HG02852 (cell line): ENCODE data around the gene TSHZ1.
"Not testable (repeated sequence)": the region's sequence is repeated elsewhere in the genome, so short reads cannot be mapped to it uniquely, and the experiment has no call there.

Experiments used
- ATAC-seq: cut with Tn5 transposase; IDR thresholded peaks from one replicate; pipeline ENCODE4 v1.9.1; 2021; ENCODE audit warnings: mild to moderate bottlenecking, moderate library complexity; ENCODE audit not compliant: unreplicated experiment

The TSHZ1 gene

GRCh38 chr18:75291460-75291859, 80.9 kb downstream of the TSHZ1 start:
- ATAC-seq, result no peak

- no peak for ATAC-seq
Measured at GRCh38 chr18:75293591-75293990, 83.0 kb downstream of the TSHZ1 start.

- no peak for ATAC-seq
Measured at GRCh38 chr18:75297731-75298130, 87.1 kb downstream of the TSHZ1 start.

- ATAC-seq, result no peak
Measured at GRCh38 chr18:75304678-75305557, 94.3 kb downstream of the TSHZ1 start.

GRCh38 chr18:75305984-75306383, 95.4 kb downstream of the TSHZ1 start:
- no peak for ATAC-seq

- ATAC-seq, result no peak
Measured at GRCh38 chr18:75307530-75307929, 96.9 kb downstream of the TSHZ1 start.

- no peak for ATAC-seq
Measured at GRCh38 chr18:75309564-75309963, 99.0 kb downstream of the TSHZ1 start.

GRCh38 chr18:75314117-75314516, 103.5 kb downstream of the TSHZ1 start:
- ATAC-seq, result no peak

GRCh38 chr18:75314606-75315005, 104.0 kb downstream of the TSHZ1 start:
- ATAC-seq, result no peak

- ATAC-seq, result no peak
Measured at GRCh38 chr18:75316223-75316622, 105.6 kb downstream of the TSHZ1 start.

- ATAC-seq, result no peak
Measured at GRCh38 chr18:75316826-75317225, 106.2 kb downstream of the TSHZ1 start.

GRCh38 chr18:75317300-75317699, 106.7 kb downstream of the TSHZ1 start:
- ATAC-seq, result no peak

GRCh38 chr18:75317703-75318102, 107.1 kb downstream of the TSHZ1 start:
- peak; percentile 62 for ATAC-seq

- ATAC-seq, result no peak
Measured at GRCh38 chr18:75319905-75320304, 109.3 kb downstream of the TSHZ1 start.

- ATAC-seq, result no peak
Measured at GRCh38 chr18:75320506-75320905, 109.9 kb downstream of the TSHZ1 start.

- ATAC-seq, result no peak
Measured at GRCh38 chr18:75321431-75321830, 110.8 kb downstream of the TSHZ1 start.

- ATAC-seq, result no peak
Measured at GRCh38 chr18:75322206-75322605, 111.6 kb downstream of the TSHZ1 start.

- no peak for ATAC-seq
Measured at GRCh38 chr18:75323821-75324585, 113.4 kb downstream of the TSHZ1 start.

GRCh38 chr18:75324686-75325257, 114.2 kb downstream of the TSHZ1 start:
- no peak for ATAC-seq

- not testable (repeated sequence) for ATAC-seq
Measured at GRCh38 chr18:75329753-75330152, 119.2 kb downstream of the TSHZ1 start.

- ATAC-seq, result no peak
Measured at GRCh38 chr18:75330308-75330707, 119.7 kb downstream of the TSHZ1 start.

GRCh38 chr18:75334869-75335268, 124.3 kb downstream of the TSHZ1 start:
- ATAC-seq, result no peak
